Prostate gland (tissue), 2 donors: ENCODE measurements around the gene ARFGAP1. TPM values are rescaled to one million over a fixed set of nuclear protein-coding genes. Genes with fewer than 3 reads are reported as not detected.
A peak's percentile ranks its signal among the peaks of the same experiment; 100 is the strongest.

Experiments used
- DNase-seq: peaks from one replicate; pipeline ENCODE4 v3.0.0-alpha.2; 2019; ENCODE audit warnings: low spot score
- H3K27ac ChIP-seq, 2 donors: fragments of 200-600 bp; sonication (generic); 2 replicates each; pipeline ENCODE4 v1.5.1; 2017 to 2019
- H3K27me3 ChIP-seq: fragments of 200-600 bp; sonication (generic); replicated peaks from 2 replicates; pipeline ENCODE4 v1.5.1; 2019; ENCODE audit not compliant: insufficient read depth
- H3K36me3 ChIP-seq, 2 donors: fragments of 200-600 bp; sonication (generic); 1 replicate in 1 of 2; 2 replicates in 1 of 2; pipeline versions ENCODE4 v1.5.1 to v1.8.1; 2017 to 2019
- H3K4me1 ChIP-seq: fragments of 200-600 bp; sonication (generic); replicated peaks from 2 replicates; pipeline ENCODE4 v1.5.1; 2019
- H3K4me3 ChIP-seq, 2 donors: fragments of 200-600 bp; sonication (generic); 2 replicates each; pipeline ENCODE4 v1.5.1; 2017 to 2019
- H3K9me3 ChIP-seq: fragments of 200-600 bp; sonication (generic); 2 replicates; pipeline ENCODE4 v1.5.1; 2017
- POLR2A ChIP-seq: fragments of 450-650 bp; IDR thresholded peaks from one replicate; pipeline ENCODE4 v1.6.1; 2016; ENCODE audit warnings: antibody characterized with exemption, mild to moderate bottlenecking
- POLR2AphosphoS5 ChIP-seq: sonication (generic); formaldehyde crosslinking; IDR thresholded peaks from one replicate; pipeline ENCODE4 v1.6.1; 2017; ENCODE audit warnings: antibody characterized with exemption
- WGBS: methylation state at CpG from one replicate; pipeline ENCODE4 v1.1.5; 2018; 5-methylcytosine and 5-hydroxymethylcytosine counted together
- intact Hi-C: fragments of 100-400 bp; cut with DNase I; formaldehyde crosslinking; loops from one replicate; pipeline ENCODE4 v1.14.2; 2022
- total RNA-seq, 2 donors: library from RNA; depleted of rRNA; stranded (reverse); fragments of >200 nt; gene quantifications; one replicate each; pipeline ENCODE4 v1.1.0, GENCODE V29; 2016
- TF ChIP-seq, protein P1 (sequence below), 4 experiments: fragments of 200-600 bp in 2 of 4; fragments of 450-650 bp in 2 of 4; sonication (generic) in 2 of 4; IDR thresholded peaks; 1 replicate in 3 of 4; 2 replicates in 1 of 4; pipeline ENCODE4 v1.5.1; 2016 to 2019; ENCODE audit warnings: antibody characterized with exemption in 4 of 4, mild to moderate bottlenecking in 2 of 4, moderate library complexity in 2 of 4

The ARFGAP1 gene
- total RNA-seq, 2 donors from 2014 or later: 43.6 to 85.6 TPM

DNA sequence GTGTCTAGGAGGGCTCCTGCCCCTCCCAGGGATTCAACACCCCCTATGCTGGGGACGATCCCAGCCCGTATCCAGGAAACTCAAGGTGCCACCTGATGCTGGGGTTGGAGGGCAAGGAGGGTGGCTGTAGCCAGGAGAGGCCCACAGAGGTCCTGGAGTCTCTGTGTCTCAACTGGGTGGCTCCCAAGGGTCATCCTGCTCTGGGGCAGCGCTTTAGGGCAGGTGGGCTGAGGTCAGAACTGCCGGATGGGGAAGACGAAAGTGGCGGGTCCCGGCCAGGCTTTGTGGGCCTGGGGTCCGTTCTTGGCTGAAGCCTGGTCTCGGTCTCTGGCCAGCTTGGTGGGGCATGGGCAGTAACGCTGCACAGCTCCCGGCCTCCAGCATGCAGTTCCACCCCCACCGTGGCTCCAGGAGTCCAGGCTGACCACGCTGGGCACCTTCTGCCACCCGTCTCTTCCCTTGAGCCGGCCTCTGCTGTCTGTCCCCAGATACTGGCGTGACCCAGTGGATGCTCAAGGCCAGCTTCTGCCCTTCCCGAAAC lies 17.6 kb downstream of the ARFGAP1 start:
- Histone ChIP-seq H3K4me1 (no peaks in the 10 kb centered on the region), H3K4me3 (no peak overlapping the region), H3K9me3 (no peaks in the 10 kb centered on the region), H3K27me3 (peaks cover 11% of the 10 kb centered on the region), H3K27ac (no peak overlapping the region), H3K36me3 (no peaks in the 10 kb centered on the region)
- TF ChIP-seq, protein P1, sequence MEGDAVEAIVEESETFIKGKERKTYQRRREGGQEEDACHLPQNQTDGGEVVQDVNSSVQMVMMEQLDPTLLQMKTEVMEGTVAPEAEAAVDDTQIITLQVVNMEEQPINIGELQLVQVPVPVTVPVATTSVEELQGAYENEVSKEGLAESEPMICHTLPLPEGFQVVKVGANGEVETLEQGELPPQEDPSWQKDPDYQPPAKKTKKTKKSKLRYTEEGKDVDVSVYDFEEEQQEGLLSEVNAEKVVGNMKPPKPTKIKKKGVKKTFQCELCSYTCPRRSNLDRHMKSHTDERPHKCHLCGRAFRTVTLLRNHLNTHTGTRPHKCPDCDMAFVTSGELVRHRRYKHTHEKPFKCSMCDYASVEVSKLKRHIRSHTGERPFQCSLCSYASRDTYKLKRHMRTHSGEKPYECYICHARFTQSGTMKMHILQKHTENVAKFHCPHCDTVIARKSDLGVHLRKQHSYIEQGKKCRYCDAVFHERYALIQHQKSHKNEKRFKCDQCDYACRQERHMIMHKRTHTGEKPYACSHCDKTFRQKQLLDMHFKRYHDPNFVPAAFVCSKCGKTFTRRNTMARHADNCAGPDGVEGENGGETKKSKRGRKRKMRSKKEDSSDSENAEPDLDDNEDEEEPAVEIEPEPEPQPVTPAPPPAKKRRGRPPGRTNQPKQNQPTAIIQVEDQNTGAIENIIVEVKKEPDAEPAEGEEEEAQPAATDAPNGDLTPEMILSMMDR (IDR thresholded peaks at IDR 0.05): no peak
- TF ChIP-seq POLR2AphosphoS5: no peak
- no peak for TF ChIP-seq POLR2A
- 75% methylated on average over 17 of the region's 17 CpGs for WGBS
- no peak for DNase-seq
- intact Hi-C loops: no loop called here

DNA sequence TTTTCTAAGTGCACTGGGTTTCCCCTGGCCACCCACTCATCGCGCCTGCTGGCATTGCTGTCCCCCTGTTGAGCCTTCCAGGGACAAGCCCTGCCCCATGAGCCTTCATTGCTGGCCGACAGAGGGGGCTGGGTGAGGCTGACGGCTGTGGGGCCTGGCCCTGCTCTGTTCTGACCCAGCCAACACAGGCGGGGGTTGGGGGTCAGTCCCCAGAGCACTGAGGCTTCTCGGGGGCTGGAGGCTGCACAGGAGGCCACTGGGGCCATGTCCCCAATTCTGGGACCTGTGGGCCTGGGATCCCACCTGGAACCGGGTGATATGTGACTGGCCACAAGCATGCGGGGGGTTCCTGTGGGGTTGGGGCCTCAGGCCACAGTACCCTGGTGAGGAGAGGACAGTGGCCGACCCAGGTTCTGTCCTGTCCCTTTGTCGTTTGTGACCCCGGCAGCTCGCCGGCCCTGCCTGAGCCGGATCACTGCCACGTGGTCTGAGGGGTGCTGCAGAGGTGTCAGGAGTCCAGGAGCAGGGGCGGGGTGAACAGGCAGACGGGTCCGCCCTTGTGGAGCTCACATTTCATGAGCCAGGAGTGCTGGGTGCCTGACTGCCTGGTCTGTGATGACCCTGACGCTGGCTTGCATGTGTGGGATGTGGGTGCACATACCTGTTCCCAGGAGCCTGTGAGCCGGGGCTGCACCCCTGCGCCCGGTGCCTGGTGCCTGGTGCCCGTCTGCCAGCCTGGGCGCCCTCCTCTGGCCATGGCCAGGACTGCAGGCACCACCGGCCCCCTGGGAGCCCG lies 18.3 kb downstream of the ARFGAP1 start:
- Histone ChIP-seq H3K9me3 (no peaks in the 10 kb centered on the region), H3K27me3 (peaks cover 11% of the 10 kb centered on the region), H3K4me3 (no peak overlapping the region), H3K36me3 (no peaks in the 10 kb centered on the region), H3K27ac (no peak overlapping the region), H3K4me1 (no peaks in the 10 kb centered on the region)
- intact Hi-C loops: no loop called here
- TF ChIP-seq, protein P1 (IDR thresholded peaks at IDR 0.05): peak in 3 of 4 experiments; percentile 29 to 70 (median 61)
- TF ChIP-seq POLR2AphosphoS5: no peak
- WGBS: 35% methylated on average over 25 of the region's 26 CpGs
- no peak for DNase-seq

DNA sequence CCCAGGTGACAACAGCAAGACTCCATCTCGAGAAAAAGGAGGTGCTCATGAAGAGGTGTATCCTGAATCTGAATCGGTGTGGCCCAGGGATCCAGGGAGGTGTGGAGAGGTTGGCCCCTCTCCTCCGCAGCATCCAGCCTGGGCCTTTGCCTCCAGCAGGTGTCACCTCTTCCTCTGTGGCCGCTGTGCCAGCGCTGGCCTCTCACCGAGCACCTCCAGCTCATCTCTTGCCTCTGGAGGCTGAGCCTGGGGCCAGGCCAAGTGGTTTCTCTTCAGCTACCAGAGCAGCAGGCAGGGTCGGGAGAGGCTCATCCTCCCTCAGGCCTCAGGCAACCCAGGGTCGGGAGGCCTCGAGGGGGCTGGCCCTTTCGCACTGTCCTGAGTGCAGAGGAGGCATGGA lies 19.2 kb downstream of the ARFGAP1 start:
- WGBS: 79% methylated on average over 9 of the region's 10 CpGs
- Histone ChIP-seq H3K36me3 (no peaks in the 10 kb centered on the region), H3K27me3 (peaks cover 17% of the 10 kb centered on the region), H3K9me3 (no peaks in the 10 kb centered on the region), H3K27ac (no peak overlapping the region), H3K4me1 (no peaks in the 10 kb centered on the region), H3K4me3 (no peak overlapping the region)
- intact Hi-C loops: no loop called here
- no peak for DNase-seq
- TF ChIP-seq, protein P1 (IDR thresholded peaks at IDR 0.05): no peak
- TF ChIP-seq POLR2A (no peak), POLR2AphosphoS5 (no peak)

DNA sequence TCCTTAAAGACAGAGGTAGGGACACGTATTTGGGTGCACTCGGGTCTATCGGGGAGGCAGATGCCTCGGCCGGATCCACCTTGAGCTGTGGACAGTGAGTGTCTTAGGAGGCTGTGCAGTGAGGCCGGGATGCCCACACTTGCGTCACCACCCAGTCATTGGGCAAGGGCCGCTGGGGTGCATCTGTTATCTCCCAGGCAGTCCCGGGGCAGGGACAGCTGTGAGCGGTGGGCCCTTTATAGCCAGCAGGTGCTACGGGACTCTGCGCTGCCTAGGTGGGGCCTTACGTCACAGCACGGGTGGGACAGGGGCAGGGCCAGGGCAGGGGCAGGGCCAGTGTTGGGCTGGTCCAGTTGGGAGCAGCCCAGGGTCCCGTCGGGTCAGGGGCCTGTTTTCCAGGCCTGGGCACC lies 19.7 kb downstream of the ARFGAP1 start:
- Histone ChIP-seq H3K9me3 (no peaks in the 10 kb centered on the region), H3K4me1 (no peaks in the 10 kb centered on the region), H3K36me3 (no peaks in the 10 kb centered on the region), H3K27ac (no peak overlapping the region), H3K4me3 (no peak overlapping the region), H3K27me3 (peaks cover 20% of the 10 kb centered on the region)
- intact Hi-C loops: no loop called here
- WGBS: 89% methylated on average over 16 of the region's 16 CpGs
- DNase-seq: no peak
- TF ChIP-seq, protein P1 (IDR thresholded peaks at IDR 0.05): no peak
- TF ChIP-seq POLR2A (no peak), POLR2AphosphoS5 (no peak)

DNA sequence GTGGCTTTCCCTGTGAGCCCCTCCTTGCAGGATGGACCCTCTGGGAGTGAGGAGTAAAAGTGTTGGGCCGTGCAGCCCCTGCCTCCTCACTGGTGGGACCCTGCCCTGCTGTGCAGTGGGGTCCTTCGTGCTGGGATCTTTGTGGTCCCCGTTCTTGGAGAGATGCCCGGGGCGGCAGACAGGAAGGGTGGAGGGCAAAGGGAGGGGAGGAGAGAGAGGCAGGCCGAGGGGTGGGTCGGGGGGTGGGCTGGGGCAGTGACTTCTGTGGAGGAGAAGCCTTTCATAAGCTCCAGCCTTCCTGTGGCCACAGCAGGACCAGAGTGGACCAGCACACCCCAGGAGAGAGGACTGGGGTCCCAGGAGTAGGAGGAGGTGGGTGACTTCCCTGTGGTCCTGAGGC lies 20.3 kb downstream of the ARFGAP1 start, which contains the start of gene COL20A1:
TSS of gene COL20A1 (plus strand) at position 283 of the 400 bp plus-strand sequence. CDS start 1,922 bp downstream, outside the sequence.
- TF ChIP-seq, protein P1 (IDR thresholded peaks at IDR 0.05): no peak
- TF ChIP-seq POLR2A (no peak), POLR2AphosphoS5 (no peak)
- Histone ChIP-seq H3K27ac (no peak within 1 kb of the TSS), H3K4me1 (no peaks in the 10 kb centered on the region), H3K27me3 (peaks cover 20% of the 10 kb centered on the region), H3K4me3 (no peak within 1 kb of the TSS), H3K36me3 (no peaks in the 10 kb centered on the region), H3K9me3 (no peaks in the 10 kb centered on the region)
- 23% methylated on average over 6 of the region's 7 CpGs for WGBS
- no peak for DNase-seq
- intact Hi-C loops: no loop called here
